Choroid plexus epithelial cell (primary cell): ENCODE results near the gene PPP1R9A.

Source experiments
- DNase-seq: peaks from one replicate; pipeline ENCODE4 v3.0.0-alpha.2; 2010; ENCODE audit warnings: low read depth
- H3K4me3 ChIP-seq: 2 replicates; pipeline ENCODE4 v1.5.1; 2011; ENCODE audit warnings: low read depth, mild to moderate bottlenecking, control low read depth, low read length, moderate library complexity
- CTCF ChIP-seq: conservative IDR thresholded peaks from 2 replicates; pipeline ENCODE4 v1.5.1; 2011; ENCODE audit warnings: low read depth, mild to moderate bottlenecking, control low read depth, inconsistent platforms, low read length, moderate library complexity

PPP1R9A gene

GRCh38 chr7:94882891-94883290 lies 24.5 kb upstream of the PPP1R9A start:
- H3K4me3 ChIP-seq: no peak overlapping the region
- TF ChIP-seq CTCF: no peak
- DNase-seq: no peak

GRCh38 chr7:94883616-94884015 lies 23.8 kb upstream of the PPP1R9A start:
- no peak overlapping the region for H3K4me3 ChIP-seq
- no peak for DNase-seq
- TF ChIP-seq CTCF: no peak

GRCh38 chr7:94888551-94888950 lies 18.8 kb upstream of the PPP1R9A start:
- H3K4me3 ChIP-seq: no peak overlapping the region
- peak; percentile 64 for DNase-seq
- TF ChIP-seq CTCF: peak; percentile 66

- no peak for TF ChIP-seq CTCF
- no peak for DNase-seq
- no peak overlapping the region for H3K4me3 ChIP-seq
These were observed 18.3 kb upstream of the PPP1R9A start for GRCh38 chr7:94888995-94889523.

- no peak overlapping the region for H3K4me3 ChIP-seq
- no peak for TF ChIP-seq CTCF
- no peak for DNase-seq
These were observed 17.2 kb upstream of the PPP1R9A start for GRCh38 chr7:94890216-94890615.

- H3K4me3 ChIP-seq: no peak overlapping the region
- TF ChIP-seq CTCF: no peak
- no peak for DNase-seq
These were observed 13.7 kb upstream of the PPP1R9A start for GRCh38 chr7:94893661-94894060.

GRCh38 chr7:94897541-94897940 lies 9.9 kb upstream of the PPP1R9A start:
- DNase-seq: no peak
- no peak for TF ChIP-seq CTCF
- H3K4me3 ChIP-seq: no peak overlapping the region
